Ovary (tissue), 9 donors: ENCODE measurements around the gene RBM5. TPM values are rescaled to one million over a fixed set of nuclear protein-coding genes. Genes with fewer than 3 reads are reported as not detected.

ENCODE experiments used
- DNase-seq, 5 donors: peaks; one replicate each; pipeline ENCODE4 v3.0.0-alpha.2; 2019 to 2020
- H3K27ac ChIP-seq, 2 donors: fragments of 200-600 bp; one replicate each; pipeline versions ENCODE4 v1.5.1 to v1.8.0; 2019 to 2022
- H3K27me3 ChIP-seq: fragments of 200-600 bp; one replicate; pipeline ENCODE4 v1.8.0; 2022
- H3K36me3 ChIP-seq: fragments of 200-600 bp; sonication (generic); one replicate; pipeline ENCODE4 v1.5.1; 2019
- H3K4me1 ChIP-seq: one replicate; pipeline ENCODE4 v1.8.1; 2013; ENCODE audit warnings: mild to moderate bottlenecking, moderate library complexity; ENCODE audit not compliant: insufficient read depth
- H3K4me3 ChIP-seq: fragments of 200-600 bp; sonication (generic); one replicate; pipeline ENCODE4 v1.5.1; 2017
- H3K9me3 ChIP-seq, 2 donors: fragments of 200-600 bp in 1 of 2; sonication (generic) in 1 of 2; one replicate each; pipeline versions ENCODE4 v1.5.1 to v1.8.1; 2013 to 2019; ENCODE audit warnings: mild to moderate bottlenecking in 1 of 2, moderate library complexity in 1 of 2
- CTCF ChIP-seq, 3 donors: fragments of 450-650 bp in 2 of 3; fragments of 200-600 bp in 1 of 3; IDR thresholded peaks; one replicate each; pipeline versions ENCODE4 v1.5.1 to v1.8.0; 2016 to 2022; ENCODE audit warnings: antibody characterized with exemption in 3 of 3, mild to moderate bottlenecking in 1 of 3
- EP300 ChIP-seq: sonication (generic); formaldehyde crosslinking; IDR thresholded peaks from one replicate; pipeline ENCODE4 v1.6.1; 2017; ENCODE audit warnings: antibody characterized with exemption
- POLR2A ChIP-seq: fragments of 450-650 bp; IDR thresholded peaks from one replicate; pipeline ENCODE4 v1.6.1; 2017; ENCODE audit warnings: antibody characterized with exemption, mild to moderate bottlenecking, moderate library complexity
- WGBS, 3 donors: extraction: QIAGEN DNeasy Blood & Tissue Kit in 1 of 3; methylation state at CpG; one replicate each; pipeline versions ENCODE4 v1.1.5 to v1.1.7; 2013 to 2017; 5-methylcytosine and 5-hydroxymethylcytosine counted together
- intact Hi-C, 4 donors: fragments of 100-400 bp; cut with DNase I; formaldehyde crosslinking; loops; one replicate each; pipeline versions ENCODE4 v1.11.0 to v1.15.1; 2022 to 2023
- polyA plus RNA-seq, 2 donors: library from polyadenylated mRNA; stranded (reverse); fragments of 200-250 nt in 1 of 2; fragments of 350-450 nt in 1 of 2; fragmentation: Illumina TruSeq in 1 of 2; extraction: RNeasy Lipid Tissue Mini Kit (QIAGEN cat#74804) in 1 of 2; gene quantifications; one replicate each; pipeline ENCODE4 v1.2.3, GENCODE V29; 2013 to 2014
- total RNA-seq, 7 donors: library from RNA; depleted of rRNA in 2 of 7; stranded (reverse); fragments of >200 nt in 2 of 7; fragmentation: NEBNext Ultra II Directional in 3 of 7; extraction: Animal tissue kit (Norgen Biotek cat#: 25700) in 3 of 7; gene quantifications; one replicate each; pipeline versions ENCODE4 v1.1.0 to v1.2.4, GENCODE V29; 2016 to 2023
- donor health status: DM: no; HTN: no; CAD: no; lungs with moderate emphysema.
- donor health status: DM: no; HTN: no; CAD: no.
- donor health status: Bipolar disorder and iron deficiency.
- donor health status: DM: yes; HTN: yes; CAD: no.
- donor health status: DM: no; HTN: no; CAD: no.
- donor health status: DM: yes; HTN: yes; CAD: no.

RBM5 gene
- total and polyA plus RNA-seq, 9 donors: 123 to 207 (median 165) TPM

GRCh38 chr3:50119786-50120185 lies 31.1 kb downstream of the RBM5 start:
- Histone ChIP-seq H3K4me3 (no peak overlapping the region), H3K27me3 (no peaks in the 10 kb centered on the region), H3K9me3 (no peaks in the 10 kb centered on the region), H3K27ac (no peak overlapping the region), H3K36me3 (no peaks in the 10 kb centered on the region), H3K4me1 (peaks cover 2% of the 10 kb centered on the region)
- peak in 1 of 5 donors; percentile 31 for DNase-seq
- intact Hi-C loops: loop anchor here in 2 of 4 donors (2.0 to 10.0 kb wide), 2 partner anchors 71 to 155 kb away; partner anchors contain the start of genes LSMEM2 (in 2 of the 2) and GNAT1 (in 1 of the 2)
- 64 to 78% (median 66%) methylated on average over 3 of the region's 3 CpGs for WGBS, 3 donors
- TF ChIP-seq CTCF (IDR thresholded peaks at IDR 0.05): no peak
- TF ChIP-seq POLR2A: no peak
- no peak for TF ChIP-seq EP300

GRCh38 chr3:50120364-50121071 lies 31.8 kb downstream of the RBM5 start:
- Histone ChIP-seq H3K9me3 (no peaks in the 10 kb centered on the region), H3K4me1 (peaks cover 5% of the 10 kb centered on the region), H3K4me3 (no peak overlapping the region), H3K27me3 (no peaks in the 10 kb centered on the region), H3K36me3 (no peaks in the 10 kb centered on the region), H3K27ac (no peak overlapping the region)
- intact Hi-C loops: loop anchor here in 2 of 4 donors (2.0 to 10.0 kb wide), 2 partner anchors 70 to 154 kb away; partner anchors contain the start of genes GNAT1 (in 1 of the 2) and LSMEM2 (in 1 of the 2)
- DNase-seq: peak in 1 of 5 donors; percentile 34
- 68 to 71% (median 69%) methylated on average over 10 of the region's 10 CpGs for whole genome bisulfite sequencing, 3 donors
- no peak for TF ChIP-seq CTCF (IDR thresholded peaks at IDR 0.05)
- no peak for TF ChIP-seq EP300
- no peak for TF ChIP-seq POLR2A

GRCh38 chr3:50121072-50122032 lies 32.6 kb downstream of the RBM5 start:
- no peak overlapping the region for H3K4me3 ChIP-seq
- no peak overlapping the region for H3K27ac ChIP-seq
- DNase-seq: peak; percentile 72 to 85 (median 80)
- H3K36me3 ChIP-seq: no peaks in the 10 kb centered on the region
- H3K9me3 ChIP-seq: no peaks in the 10 kb centered on the region
- no peaks in the 10 kb centered on the region for H3K27me3 ChIP-seq
- TF ChIP-seq EP300: no peak
- TF ChIP-seq CTCF (IDR thresholded peaks at IDR 0.05): peak; percentile 69 to 74 (median 72)
- intact Hi-C loops: loop anchor here (2.0 to 10.0 kb wide), 3 partner anchors 67 to 153 kb away; partner anchors contain the start of genes GNAT1 (in 2 of the 4) and LSMEM2 (in 1 of the 4)
- WGBS, 3 donors: 21 to 31% (median 24%) methylated on average over 12 to 13 of the region's 13 CpGs
- peaks cover 7% of the 10 kb centered on the region for H3K4me1 ChIP-seq

GRCh38 chr3:50122071-50122470 lies 33.4 kb downstream of the RBM5 start:
- Histone ChIP-seq H3K27ac (no peak overlapping the region), H3K4me3 (no peak overlapping the region), H3K36me3 (no peaks in the 10 kb centered on the region), H3K9me3 (no peaks in the 10 kb centered on the region), H3K27me3 (no peaks in the 10 kb centered on the region), H3K4me1 (peaks cover 10% of the 10 kb centered on the region)
- intact Hi-C loops: loop anchor here in 3 of 4 donors (2.0 to 10.0 kb wide), 3 partner anchors 67 to 153 kb away; partner anchors contain the start of genes GNAT1 (in 1 of the 3) and LSMEM2 (in 1 of the 3)
- DNase-seq: no peak
- TF ChIP-seq EP300 (no peak), CTCF (IDR thresholded peaks at IDR 0.05) (no peak), POLR2A (no peak)
- WGBS, 3 donors: 43 to 63% (median 58%) methylated on average over 2 of the region's 2 CpGs
